Endothelial cell of umbilical vein (primary cell): Measurements from ENCODE around the gene RAD51B. TPM values are rescaled to one million over a fixed set of nuclear protein-coding genes. Genes with fewer than 3 reads are reported as not detected.

Experiments used
- BruUV-seq: library from RNA; stranded (reverse); fragments of 400-500 nt; replicated peaks from 2 replicates; lab custom pipeline; 2021; lab: Mats Ljungman, UMichigan
- CTCF ChIA-PET: fragments of 300-600, 350-600 bp; sonication (Branson Sonifier 250); formaldehyde crosslinking; loops from one replicate; lab custom pipeline; 2021; ENCODE audit warnings: antibody characterized with exemption, inconsistent platforms; lab: Charles Lee
- POLR2A ChIA-PET: fragments of 300-600, 350-600 bp; sonication (Branson Sonifier 250); formaldehyde crosslinking; loops from one replicate; lab custom pipeline; 2021; ENCODE audit warnings: antibody characterized with exemption, inconsistent platforms; lab: Charles Lee
- DNase-seq: peaks from one replicate; pipeline ENCODE4 v3.0.0-alpha.2; 2011; ENCODE audit warnings: low read depth, low spot score
- FAIRE-seq: peaks from 2 replicates; lab custom pipeline; 2011; peaks lifted over from hg19 to GRCh38; lab: Jason Lieb, UNC
- H2AFZ ChIP-seq: 2 replicates; pipeline ENCODE4 v1.6.0; 2012; ENCODE audit warnings: low read depth, low read length, control low read depth, inconsistent platforms
- H3K27ac ChIP-seq: 2 replicates; pipeline ENCODE4 v1.5.1; 2011; ENCODE audit warnings: low read depth, mild to moderate bottlenecking, control low read depth, low read length, moderate library complexity; ENCODE audit not compliant: insufficient read depth
- H3K27me3 ChIP-seq, 2 experiments: 2 replicates each; pipeline versions ENCODE4 v1.6.0 to v1.6.1; 2011; ENCODE audit warnings: low read length in 2 of 2, mixed read lengths in 1 of 2; ENCODE audit not compliant: control insufficient read depth in 2 of 2, insufficient read depth in 2 of 2
- H3K36me3 ChIP-seq, 2 experiments: 2 replicates in 1 of 2; 3 replicates in 1 of 2; pipeline ENCODE4 v1.5.1; 2011; ENCODE audit warnings: low read length in 2 of 2, mild to moderate bottlenecking in 1 of 2, moderate library complexity in 1 of 2; ENCODE audit not compliant: control insufficient read depth in 2 of 2, insufficient read depth in 2 of 2; ENCODE audit errors: extremely low read depth in 1 of 2
- H3K4me1 ChIP-seq: 3 replicates; pipeline ENCODE4 v1.5.1; 2011; ENCODE audit warnings: mild to moderate bottlenecking, low read length; ENCODE audit not compliant: control insufficient read depth, insufficient read depth; ENCODE audit errors: extremely low read depth
- H3K4me2 ChIP-seq: 2 replicates; pipeline ENCODE4 v1.6.1; 2011; ENCODE audit warnings: low read length, control low read depth, mixed read lengths; ENCODE audit not compliant: insufficient read depth
- H3K4me3 ChIP-seq, 3 experiments: fragments of 200-600 bp in 1 of 3; sonication (generic), shearing (Covaris generic) in 1 of 3; replicated peaks in 1 of 3; 2 replicates each; pipeline ENCODE4 v1.5.1; 2011 to 2016; ENCODE audit warnings: control low read depth in 3 of 3, low read length in 3 of 3, mild to moderate bottlenecking in 2 of 3, inconsistent platforms in 1 of 3, low read depth in 1 of 3, moderate library complexity in 1 of 3; ENCODE audit not compliant: insufficient read depth in 1 of 3
- H3K79me2 ChIP-seq: 2 replicates; pipeline ENCODE4 v1.6.0; 2012; ENCODE audit warnings: low read length, inconsistent platforms; ENCODE audit not compliant: control insufficient read depth, insufficient read depth
- H3K9ac ChIP-seq: replicated peaks from 2 replicates; pipeline ENCODE3; 2011; ENCODE audit warnings: low read length, control low read depth; ENCODE audit not compliant: insufficient read depth; ENCODE audit errors: extremely low read depth
- H3K9me1 ChIP-seq: replicated peaks from 3 replicates; pipeline ENCODE4 v1.6.0; 2011; ENCODE audit warnings: mild to moderate bottlenecking, low read length; ENCODE audit not compliant: control insufficient read depth, insufficient read depth; ENCODE audit errors: extremely low read depth
- H3K9me3 ChIP-seq: replicated peaks from 2 replicates; pipeline ENCODE4 v1.5.1; 2012; ENCODE audit warnings: low read length, inconsistent platforms; ENCODE audit not compliant: control insufficient read depth, insufficient read depth
- H4K20me1 ChIP-seq: replicated peaks from 2 replicates; pipeline ENCODE3; 2011; ENCODE audit warnings: mild to moderate bottlenecking, low read length; ENCODE audit not compliant: control insufficient read depth, insufficient read depth; ENCODE audit errors: extremely low read depth
- EZH2 ChIP-seq: IDR thresholded peaks from 2 replicates; pipeline ENCODE4 v1.6.1; 2012; ENCODE audit warnings: borderline replicate concordance, low read depth, mild to moderate bottlenecking, moderate library complexity, low read length, inconsistent platforms; ENCODE audit not compliant: severe bottlenecking
- FOS ChIP-seq: IDR thresholded peaks from 2 replicates; pipeline ENCODE4 v1.6.1; 2011; ENCODE audit warnings: mild to moderate bottlenecking, low read length, moderate library complexity, borderline replicate concordance; ENCODE audit not compliant: insufficient read depth
- JUN ChIP-seq: IDR thresholded peaks from 2 replicates; pipeline ENCODE4 v1.6.1; 2011; ENCODE audit warnings: borderline replicate concordance, low read depth; ENCODE audit not compliant: insufficient read length, insufficient read depth
- dilution Hi-C: fragments of 300-500 bp; cut with MboI; formaldehyde crosslinking; loops from one replicate; pipeline ENCODE4 v1.15.0; 2019; ENCODE audit warnings: low sequenced_read_pairs; ENCODE audit not compliant: extremely low pct_ligation_motif_present
- intact Hi-C: fragments of 100-400 bp; cut with micrococcal nuclease; formaldehyde crosslinking; loops from one replicate; pipeline ENCODE4 v1.10.0; 2022
- polyA plus RNA-seq, 4 experiments: library from polyadenylated mRNA; depleted of rRNA in 3 of 4; stranded (reverse) in 3 of 4; unstranded in 1 of 4; fragments of >200 nt; gene quantifications; 2 replicates each; pipeline versions ENCODE4 v1.2.1 to v1.2.3, GENCODE V29; 2011 to 2012; ENCODE audit warnings: missing spikeins in 1 of 4
- total RNA-seq: library from RNA; stranded (reverse); gene quantifications from 2 replicates; pipeline ENCODE4 v1.2.3, GENCODE V29; 2021
- TF ChIP-seq, protein P1 (sequence below), 2 donors: IDR thresholded peaks; 1 replicate in 1 of 2; 2 replicates in 1 of 2; pipeline ENCODE4 v1.5.1; 2011; ENCODE audit warnings: low read length in 2 of 2, mild to moderate bottlenecking in 2 of 2, moderate library complexity in 2 of 2, control low read depth in 1 of 2, inconsistent platforms in 1 of 2, low read depth in 1 of 2; ENCODE audit not compliant: insufficient read depth in 1 of 2; ENCODE audit errors: extremely low read depth in 1 of 2
- TF ChIP-seq, protein P2 (sequence below): IDR thresholded peaks from 2 replicates; pipeline ENCODE4 v1.6.1; 2011; ENCODE audit not compliant: insufficient read depth, insufficient read length

The RAD51B gene
- total and polyA plus RNA-seq, 2 donors (not counting 3 experiments of a cell fraction or from before 2014, with no cell fraction given) = 3.9 to 19.0 TPM

- Histone ChIP-seq H3K4me1 (peaks cover 15% of the 10 kb centered on the region), H4K20me1 (no peaks in the 10 kb centered on the region), H3K27ac (no peak overlapping the region), H3K9me1 (no peaks in the 10 kb centered on the region), H3K27me3 (no peaks in the 10 kb centered on the region), H3K4me2 (no peak overlapping the region), H2AFZ (no peak overlapping the region), H3K79me2 (no peaks in the 10 kb centered on the region), H3K4me3 (no peak overlapping the region), H3K9me3 (no peaks in the 10 kb centered on the region), H3K36me3 (no peaks in the 10 kb centered on the region), H3K9ac (no peak overlapping the region)
- POLR2A ChIA-PET = no interaction called here
- TF ChIP-seq EZH2 (no peak), FOS (no peak), JUN (no peak)
- TF ChIP-seq, protein P1, sequence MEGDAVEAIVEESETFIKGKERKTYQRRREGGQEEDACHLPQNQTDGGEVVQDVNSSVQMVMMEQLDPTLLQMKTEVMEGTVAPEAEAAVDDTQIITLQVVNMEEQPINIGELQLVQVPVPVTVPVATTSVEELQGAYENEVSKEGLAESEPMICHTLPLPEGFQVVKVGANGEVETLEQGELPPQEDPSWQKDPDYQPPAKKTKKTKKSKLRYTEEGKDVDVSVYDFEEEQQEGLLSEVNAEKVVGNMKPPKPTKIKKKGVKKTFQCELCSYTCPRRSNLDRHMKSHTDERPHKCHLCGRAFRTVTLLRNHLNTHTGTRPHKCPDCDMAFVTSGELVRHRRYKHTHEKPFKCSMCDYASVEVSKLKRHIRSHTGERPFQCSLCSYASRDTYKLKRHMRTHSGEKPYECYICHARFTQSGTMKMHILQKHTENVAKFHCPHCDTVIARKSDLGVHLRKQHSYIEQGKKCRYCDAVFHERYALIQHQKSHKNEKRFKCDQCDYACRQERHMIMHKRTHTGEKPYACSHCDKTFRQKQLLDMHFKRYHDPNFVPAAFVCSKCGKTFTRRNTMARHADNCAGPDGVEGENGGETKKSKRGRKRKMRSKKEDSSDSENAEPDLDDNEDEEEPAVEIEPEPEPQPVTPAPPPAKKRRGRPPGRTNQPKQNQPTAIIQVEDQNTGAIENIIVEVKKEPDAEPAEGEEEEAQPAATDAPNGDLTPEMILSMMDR (IDR thresholded peaks at IDR 0.05; ENCODE audit: extremely low read depth in 1 of 2, insufficient read depth in 1 of 2, low read depth in 1 of 2, low read length in 2 of 2) = no peak
- TF ChIP-seq, protein P2, sequence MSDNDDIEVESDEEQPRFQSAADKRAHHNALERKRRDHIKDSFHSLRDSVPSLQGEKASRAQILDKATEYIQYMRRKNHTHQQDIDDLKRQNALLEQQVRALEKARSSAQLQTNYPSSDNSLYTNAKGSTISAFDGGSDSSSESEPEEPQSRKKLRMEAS = no peak
- intact Hi-C loops (loop anchor here (5.0 kb wide), 1 partner anchor 208 kb away; no protein-coding TSS in a partner anchor), dilution Hi-C loops (no loop called here)
- no TSS peak for BruUV-seq
- FAIRE-seq = no peak
- CTCF ChIA-PET = interaction anchor here (1.0 to 3.3 kb wide), 2 partner anchors 9 to 71 kb away, joined by 3 to 8 read pairs; no protein-coding TSS in a partner anchor
- no peak for DNase-seq
Measured at GRCh38 chr14:68369281-68370056, 549.9 kb downstream of the RAD51B start.
